OCI-LY3 (cell line): ENCODE data around the gene SETD9.

Experiments used
- EZH2phosphoT487 ChIP-seq: fragments of 200-600 bp; shearing (Covaris generic); IDR thresholded peaks from 2 replicates; pipeline ENCODE4 v1.6.1; 2018; ENCODE audit warnings: antibody characterized with exemption, mixed run types, low read depth
- TF ChIP-seq, protein P1 (sequence below): fragments of 200-600, 300-600 bp; sonication (generic); IDR thresholded peaks from 2 replicates; pipeline ENCODE4 v1.5.1; 2014; ENCODE audit warnings: antibody characterized with exemption, low read length, low read depth

DNA sequence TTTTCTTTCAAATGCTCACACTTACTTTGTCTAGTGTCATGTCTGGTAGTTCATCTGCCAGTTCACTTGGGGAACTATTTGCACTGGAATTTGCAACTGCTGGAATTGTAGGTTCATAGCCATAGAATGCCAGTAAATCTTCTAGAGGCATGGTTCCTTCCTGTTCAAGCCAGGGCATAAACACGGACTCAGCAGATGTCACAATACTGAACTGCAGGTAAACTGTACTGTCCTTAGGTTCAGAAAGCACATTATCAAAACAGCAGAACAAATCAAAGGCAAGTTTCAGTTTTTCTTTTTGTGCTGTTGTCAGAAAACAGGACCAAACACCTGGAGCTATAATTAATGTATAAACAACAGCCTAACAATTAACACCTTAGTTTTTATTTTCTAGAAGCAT is 29.5 kb downstream of the SETD9 start:
- TF ChIP-seq, protein P1, sequence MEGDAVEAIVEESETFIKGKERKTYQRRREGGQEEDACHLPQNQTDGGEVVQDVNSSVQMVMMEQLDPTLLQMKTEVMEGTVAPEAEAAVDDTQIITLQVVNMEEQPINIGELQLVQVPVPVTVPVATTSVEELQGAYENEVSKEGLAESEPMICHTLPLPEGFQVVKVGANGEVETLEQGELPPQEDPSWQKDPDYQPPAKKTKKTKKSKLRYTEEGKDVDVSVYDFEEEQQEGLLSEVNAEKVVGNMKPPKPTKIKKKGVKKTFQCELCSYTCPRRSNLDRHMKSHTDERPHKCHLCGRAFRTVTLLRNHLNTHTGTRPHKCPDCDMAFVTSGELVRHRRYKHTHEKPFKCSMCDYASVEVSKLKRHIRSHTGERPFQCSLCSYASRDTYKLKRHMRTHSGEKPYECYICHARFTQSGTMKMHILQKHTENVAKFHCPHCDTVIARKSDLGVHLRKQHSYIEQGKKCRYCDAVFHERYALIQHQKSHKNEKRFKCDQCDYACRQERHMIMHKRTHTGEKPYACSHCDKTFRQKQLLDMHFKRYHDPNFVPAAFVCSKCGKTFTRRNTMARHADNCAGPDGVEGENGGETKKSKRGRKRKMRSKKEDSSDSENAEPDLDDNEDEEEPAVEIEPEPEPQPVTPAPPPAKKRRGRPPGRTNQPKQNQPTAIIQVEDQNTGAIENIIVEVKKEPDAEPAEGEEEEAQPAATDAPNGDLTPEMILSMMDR, result no peak
- no peak for TF ChIP-seq EZH2phosphoT487
